HEK293T (cell line): ENCODE results near the gene REG3A.

Experiments
- CTCF ChIA-PET: fragments of 350-600 bp; formaldehyde crosslinking; extraction: SDS; loops from one replicate; lab custom pipeline; 2021; ENCODE audit warnings: antibody characterized with exemption, inconsistent platforms; lab: Yijun Ruan, JAX
- POLR2A ChIA-PET: fragments of 350-600 bp; formaldehyde crosslinking; extraction: SDS; loops from one replicate; lab custom pipeline; 2020; ENCODE audit warnings: antibody characterized with exemption, inconsistent platforms; lab: Yijun Ruan, JAX
- DNase-seq: peaks from one replicate; pipeline ENCODE4 v3.0.0; 2012; ENCODE audit warnings: mixed read lengths; ENCODE audit errors: extremely low spot score
- ARNT ChIP-seq: fragments of 450-650 bp; IDR thresholded peaks from 2 replicates; pipeline ENCODE4 v1.6.1; 2017; ENCODE audit warnings: mild to moderate bottlenecking
- BHLHE40 ChIP-seq: fragments of 450-650 bp; IDR thresholded peaks from 2 replicates; pipeline ENCODE4 v1.6.1; 2016; ENCODE audit warnings: mild to moderate bottlenecking, moderate library complexity, borderline replicate concordance
- CTBP1 ChIP-seq: fragments of 450-650 bp; IDR thresholded peaks from 2 replicates; pipeline ENCODE4 v1.6.1; 2016; ENCODE audit warnings: borderline replicate concordance
- ELF4 ChIP-seq: fragments of 450-650 bp; IDR thresholded peaks from 2 replicates; pipeline ENCODE4 v1.6.1; 2017; ENCODE audit warnings: antibody characterized with exemption
- FOXA1 ChIP-seq: fragments of 450-650 bp; IDR thresholded peaks from 2 replicates; pipeline ENCODE4 v1.6.1; 2016; ENCODE audit warnings: mild to moderate bottlenecking
- FOXK2 ChIP-seq: fragments of 450-650 bp; IDR thresholded peaks from 2 replicates; pipeline ENCODE4 v1.6.1; 2016; ENCODE audit warnings: mild to moderate bottlenecking
- FOXM1 ChIP-seq: fragments of 450-650 bp; IDR thresholded peaks from 2 replicates; pipeline ENCODE4 v1.6.1; 2017; ENCODE audit warnings: mild to moderate bottlenecking, borderline replicate concordance
- HDGF ChIP-seq: fragments of 450-650 bp; IDR thresholded peaks from 2 replicates; pipeline ENCODE4 v1.6.1; 2017; ENCODE audit warnings: antibody characterized with exemption, borderline replicate concordance
- L3MBTL2 ChIP-seq: fragments of 450-650 bp; conservative IDR thresholded peaks from 2 replicates; pipeline ENCODE4 v1.6.1; 2016; ENCODE audit warnings: mild to moderate bottlenecking
- LEF1 ChIP-seq: fragments of 450-650 bp; IDR thresholded peaks from 2 replicates; pipeline ENCODE4 v1.6.1; 2017; ENCODE audit warnings: mild to moderate bottlenecking, borderline replicate concordance
- NFRKB ChIP-seq: fragments of 450-650 bp; IDR thresholded peaks from 2 replicates; pipeline ENCODE4 v1.6.1; 2016; ENCODE audit warnings: mild to moderate bottlenecking, moderate library complexity
- PKNOX1 ChIP-seq: fragments of 450-650 bp; IDR thresholded peaks from 2 replicates; pipeline ENCODE4 v1.6.1; 2016
- SP1 ChIP-seq: fragments of 450-650 bp; IDR thresholded peaks from 2 replicates; pipeline ENCODE4 v1.6.1; 2017
- SUZ12 ChIP-seq: fragments of 450-650 bp; IDR thresholded peaks from 2 replicates; pipeline ENCODE4 v1.6.1; 2016; ENCODE audit warnings: mild to moderate bottlenecking
- TARDBP ChIP-seq: fragments of 450-650 bp; IDR thresholded peaks from 2 replicates; pipeline ENCODE4 v1.6.1; 2016
- ZNF384 ChIP-seq: fragments of 450-650 bp; IDR thresholded peaks from 2 replicates; pipeline ENCODE4 v1.6.1; 2016

REG3A gene

DNA sequence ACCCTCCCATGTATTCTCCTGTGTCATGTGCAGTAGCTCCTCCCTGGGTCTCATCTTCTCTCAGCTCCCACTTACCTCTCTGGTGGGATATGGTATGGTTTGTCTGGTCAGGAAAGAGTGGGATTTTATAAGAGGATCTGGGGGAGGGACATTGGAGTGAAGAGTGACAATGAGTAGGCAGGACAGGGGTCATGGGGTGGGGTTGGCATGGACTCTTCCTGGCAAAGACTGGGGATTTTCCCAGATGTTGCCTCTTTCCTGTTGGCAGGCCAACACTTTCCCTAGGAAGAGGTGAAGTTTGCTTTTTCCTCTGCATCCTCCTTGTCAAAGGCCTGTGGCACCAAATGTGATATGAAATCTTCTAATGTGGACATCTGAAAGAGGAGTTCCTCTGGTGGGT lies at the start of gene REG3A:
Gene REG3A (minus strand): TSS at position 101 of the 400 bp plus-strand sequence. CDS start 348 bp downstream, outside the sequence.
- ChIA-PET POLR2A (no interaction called here), CTCF (no interaction called here)
- no peak for TF ChIP-seq TARDBP
- no peak for TF ChIP-seq ZNF384
- no peak for TF ChIP-seq BHLHE40
- TF ChIP-seq NFRKB: no peak
- no peak for TF ChIP-seq SP1
- TF ChIP-seq LEF1: no peak
- no peak for DNase-seq

GRCh38 chr2:79200762-79201161 lies 41.2 kb upstream of the REG3A start:
- DNase-seq: no peak
- TF ChIP-seq LEF1 (no peak), ZNF384 (no peak), FOXK2 (no peak)
- ChIA-PET POLR2A (no interaction called here), CTCF (no interaction called here)

DNA sequence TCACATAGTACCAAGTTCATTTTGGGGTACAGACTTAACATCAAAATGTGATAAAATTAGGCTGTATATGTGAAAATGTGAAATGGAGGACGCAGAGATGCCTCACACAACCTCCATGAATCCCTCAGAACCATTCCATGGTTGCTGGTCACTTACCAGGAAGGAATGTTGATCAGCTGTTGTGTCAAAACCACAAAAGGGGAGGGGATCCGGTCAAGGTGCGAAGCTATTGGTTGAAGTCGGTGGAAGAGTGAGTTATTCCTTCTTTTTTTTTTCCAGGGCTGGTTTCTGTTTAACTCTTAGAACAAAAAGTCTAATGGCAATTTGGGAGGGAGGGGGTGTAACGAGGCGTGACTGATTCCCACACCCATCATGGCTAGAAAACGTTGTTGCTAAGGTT lies 32.3 kb upstream of the REG3A start:
- CTCF ChIA-PET: no interaction called here

GRCh38 chr2:79191081-79191480 lies 31.5 kb upstream of the REG3A start:
- ChIA-PET POLR2A (no interaction called here), CTCF (no interaction called here)
- DNase-seq: no peak
- TF ChIP-seq ELF4: no peak
- TF ChIP-seq FOXA1: no peak
- TF ChIP-seq ZNF384: no peak
- TF ChIP-seq FOXM1: no peak
- TF ChIP-seq CTBP1: no peak
- no peak for TF ChIP-seq LEF1
- TF ChIP-seq ARNT: no peak
- no peak for TF ChIP-seq L3MBTL2
- no peak for TF ChIP-seq SUZ12
- no peak for TF ChIP-seq FOXK2
- no peak for TF ChIP-seq BHLHE40
- no peak for TF ChIP-seq TARDBP
- no peak for TF ChIP-seq SP1
- TF ChIP-seq PKNOX1: no peak
- TF ChIP-seq NFRKB: no peak

More for the DNA sequence above, 32.3 kb upstream of the REG3A start:
- no peak for DNase-seq
- TF ChIP-seq SP1 (no peak), L3MBTL2 (no peak), TARDBP (no peak), SUZ12 (no peak), PKNOX1 (no peak), FOXA1 (no peak), CTBP1 (no peak), FOXK2 (no peak), NFRKB (no peak), FOXM1 (no peak)
- POLR2A ChIA-PET: no interaction called here

DNA sequence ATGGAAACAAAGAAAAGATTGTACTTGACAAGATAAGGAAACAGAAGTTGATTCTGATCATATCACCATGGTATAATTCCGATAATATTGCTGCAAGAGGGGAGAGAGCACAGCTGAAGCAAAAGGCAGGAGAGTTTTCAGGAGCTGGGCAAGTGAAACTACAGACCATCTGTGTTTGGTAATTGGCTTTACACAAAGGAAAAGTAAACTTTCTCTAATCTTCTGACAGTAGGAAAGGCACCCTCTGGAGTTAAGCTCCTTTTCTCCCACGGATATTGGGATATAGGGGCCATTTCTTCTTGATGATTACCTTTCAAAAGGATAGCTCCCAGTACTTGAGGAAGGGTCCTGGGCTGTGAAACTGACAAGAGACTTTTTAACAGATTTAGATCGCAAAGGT lies 29.9 kb upstream of the REG3A start:
- POLR2A ChIA-PET: no interaction called here
- TF ChIP-seq ELF4: no peak
- TF ChIP-seq ARNT: no peak
- no peak for TF ChIP-seq FOXM1
- TF ChIP-seq SP1: no peak
- TF ChIP-seq CTBP1: no peak
- TF ChIP-seq SUZ12: no peak
- no peak for TF ChIP-seq ZNF384
- TF ChIP-seq PKNOX1: no peak
- no peak for TF ChIP-seq NFRKB
- no peak for TF ChIP-seq FOXK2
- TF ChIP-seq BHLHE40: no peak
- no peak for TF ChIP-seq LEF1
- DNase-seq: no peak
- CTCF ChIA-PET: no interaction called here

DNA sequence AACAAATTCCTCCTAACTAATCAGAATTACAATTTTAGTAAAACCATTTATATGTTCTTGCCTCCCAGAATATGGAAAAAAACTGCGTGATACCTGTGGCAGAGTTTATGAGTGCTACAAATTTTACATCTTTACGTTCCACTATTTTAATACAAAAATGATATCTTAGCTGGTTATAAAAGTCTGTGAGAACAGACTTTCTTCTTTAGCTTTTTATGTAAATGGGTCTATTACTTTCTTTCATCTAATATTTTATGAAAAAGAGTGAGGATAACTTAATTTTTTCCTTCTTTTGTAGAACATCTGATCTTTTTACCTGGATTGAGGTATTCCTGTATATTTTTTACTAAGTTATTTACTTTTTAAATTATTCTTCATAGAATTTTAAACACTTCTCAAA lies 22.1 kb upstream of the REG3A start:
- CTCF ChIA-PET: no interaction called here
- no peak for DNase-seq
- POLR2A ChIA-PET: no interaction called here
- TF ChIP-seq FOXK2 (no peak), SP1 (no peak), ARNT (no peak), PKNOX1 (no peak), L3MBTL2 (no peak), FOXA1 (no peak), LEF1 (no peak), NFRKB (no peak), TARDBP (no peak), ELF4 (no peak), HDGF (no peak), BHLHE40 (no peak), CTBP1 (no peak)

- ChIA-PET CTCF (no interaction called here), POLR2A (no interaction called here)
- TF ChIP-seq FOXM1: no peak
- no peak for TF ChIP-seq LEF1
- TF ChIP-seq FOXK2: no peak
- TF ChIP-seq ZNF384: no peak
- TF ChIP-seq SUZ12: no peak
- no peak for TF ChIP-seq ARNT
- no peak for TF ChIP-seq ELF4
- no peak for DNase-seq
Measured at GRCh38 chr2:79180092-79180491, 20.5 kb upstream of the REG3A start.
